HEK293T (cell line): ENCODE results near the gene PPP1R26.
"Not testable (repeated sequence)": the region's sequence is repeated elsewhere in the genome, so short reads cannot be mapped to it uniquely, and the experiment has no call there.

Source experiments
- CTCF ChIA-PET: fragments of 350-600 bp; formaldehyde crosslinking; extraction: SDS; loops from one replicate; lab custom pipeline; 2021; ENCODE audit warnings: antibody characterized with exemption, inconsistent platforms; lab: Yijun Ruan, JAX
- POLR2A ChIA-PET: fragments of 350-600 bp; formaldehyde crosslinking; extraction: SDS; loops from one replicate; lab custom pipeline; 2020; ENCODE audit warnings: antibody characterized with exemption, inconsistent platforms; lab: Yijun Ruan, JAX
- DNase-seq: peaks from one replicate; pipeline ENCODE4 v3.0.0; 2012; ENCODE audit warnings: mixed read lengths; ENCODE audit errors: extremely low spot score
- ARNT ChIP-seq: fragments of 450-650 bp; IDR thresholded peaks from 2 replicates; pipeline ENCODE4 v1.6.1; 2017; ENCODE audit warnings: mild to moderate bottlenecking
- BHLHE40 ChIP-seq: fragments of 450-650 bp; IDR thresholded peaks from 2 replicates; pipeline ENCODE4 v1.6.1; 2016; ENCODE audit warnings: mild to moderate bottlenecking, moderate library complexity, borderline replicate concordance
- CTBP1 ChIP-seq: fragments of 450-650 bp; IDR thresholded peaks from 2 replicates; pipeline ENCODE4 v1.6.1; 2016; ENCODE audit warnings: borderline replicate concordance
- ELF4 ChIP-seq: fragments of 450-650 bp; IDR thresholded peaks from 2 replicates; pipeline ENCODE4 v1.6.1; 2017; ENCODE audit warnings: antibody characterized with exemption
- FOXA1 ChIP-seq: fragments of 450-650 bp; IDR thresholded peaks from 2 replicates; pipeline ENCODE4 v1.6.1; 2016; ENCODE audit warnings: mild to moderate bottlenecking
- FOXK2 ChIP-seq: fragments of 450-650 bp; IDR thresholded peaks from 2 replicates; pipeline ENCODE4 v1.6.1; 2016; ENCODE audit warnings: mild to moderate bottlenecking
- FOXM1 ChIP-seq: fragments of 450-650 bp; IDR thresholded peaks from 2 replicates; pipeline ENCODE4 v1.6.1; 2017; ENCODE audit warnings: mild to moderate bottlenecking, borderline replicate concordance
- HDGF ChIP-seq: fragments of 450-650 bp; IDR thresholded peaks from 2 replicates; pipeline ENCODE4 v1.6.1; 2017; ENCODE audit warnings: antibody characterized with exemption, borderline replicate concordance
- L3MBTL2 ChIP-seq: fragments of 450-650 bp; conservative IDR thresholded peaks from 2 replicates; pipeline ENCODE4 v1.6.1; 2016; ENCODE audit warnings: mild to moderate bottlenecking
- LEF1 ChIP-seq: fragments of 450-650 bp; IDR thresholded peaks from 2 replicates; pipeline ENCODE4 v1.6.1; 2017; ENCODE audit warnings: mild to moderate bottlenecking, borderline replicate concordance
- NFRKB ChIP-seq: fragments of 450-650 bp; IDR thresholded peaks from 2 replicates; pipeline ENCODE4 v1.6.1; 2016; ENCODE audit warnings: mild to moderate bottlenecking, moderate library complexity
- PKNOX1 ChIP-seq: fragments of 450-650 bp; IDR thresholded peaks from 2 replicates; pipeline ENCODE4 v1.6.1; 2016
- SP1 ChIP-seq: fragments of 450-650 bp; IDR thresholded peaks from 2 replicates; pipeline ENCODE4 v1.6.1; 2017
- SUZ12 ChIP-seq: fragments of 450-650 bp; IDR thresholded peaks from 2 replicates; pipeline ENCODE4 v1.6.1; 2016; ENCODE audit warnings: mild to moderate bottlenecking
- TARDBP ChIP-seq: fragments of 450-650 bp; IDR thresholded peaks from 2 replicates; pipeline ENCODE4 v1.6.1; 2016
- ZNF384 ChIP-seq: fragments of 450-650 bp; IDR thresholded peaks from 2 replicates; pipeline ENCODE4 v1.6.1; 2016

The PPP1R26 gene

DNA sequence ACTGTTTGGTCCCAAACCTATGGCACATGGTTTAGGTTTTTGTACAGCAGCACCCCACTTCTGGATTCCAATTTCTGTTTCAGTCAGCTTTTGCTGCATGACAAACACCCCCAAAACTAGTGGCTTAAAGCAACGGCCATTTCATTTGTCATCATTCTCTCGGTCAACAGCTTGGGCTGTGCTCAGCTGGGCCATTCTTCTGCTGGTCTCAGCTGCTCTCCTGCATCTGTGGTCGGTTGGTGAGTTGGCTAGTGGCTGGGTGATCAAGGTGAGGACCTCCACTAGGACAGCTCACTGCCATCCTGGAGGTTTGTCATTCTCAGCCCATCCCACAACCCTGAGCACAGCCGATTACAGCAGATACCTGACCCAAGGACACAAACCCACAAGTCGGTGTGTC is 24.8 kb upstream of the PPP1R26 start:
- TF ChIP-seq FOXM1, result no peak
- no peak for DNase-seq
- POLR2A ChIA-PET, result no interaction called here
- CTCF ChIA-PET, result no interaction called here

DNA sequence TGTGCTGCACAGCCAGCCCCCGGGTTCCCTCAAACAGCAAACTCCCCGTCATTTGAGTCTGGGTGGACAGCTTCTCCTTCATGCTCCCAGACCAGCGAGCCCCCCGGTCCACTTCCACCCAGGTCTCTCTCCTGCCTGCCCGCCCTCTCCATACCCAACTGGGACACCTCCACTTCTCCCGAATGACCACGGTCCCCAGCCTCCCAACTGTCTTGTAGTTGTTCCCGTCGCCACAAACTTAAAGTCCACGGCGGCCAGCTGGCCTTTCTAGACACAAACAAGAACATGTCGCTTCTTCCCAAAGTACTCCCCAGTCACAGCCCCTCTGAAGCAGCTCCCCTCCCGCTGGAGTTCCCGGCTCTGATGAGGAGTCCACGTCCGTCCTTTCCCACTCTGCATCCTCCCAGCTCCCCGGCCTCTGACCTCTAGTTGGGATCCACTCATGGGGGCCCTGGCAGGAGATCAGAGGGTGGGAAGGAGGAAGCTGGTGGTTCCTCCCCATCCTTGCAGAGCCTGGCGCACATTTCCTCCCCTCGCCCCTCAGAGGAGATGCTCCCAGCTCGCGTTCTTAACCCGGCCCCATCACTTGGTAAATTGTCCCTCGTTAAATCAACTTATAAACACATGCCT is 24.1 kb upstream of the PPP1R26 start:
- CTCF ChIA-PET, result no interaction called here
- POLR2A ChIA-PET, result interaction anchor here (0.8 kb wide), 1 partner anchor 16 kb away, joined by 3 read pairs; no protein-coding TSS in a partner anchor
- DNase-seq, result no peak
- TF ChIP-seq CTBP1 (no peak), FOXA1 (no peak)

- CTCF ChIA-PET, result no interaction called here
- no peak for TF ChIP-seq HDGF
- TF ChIP-seq FOXK2, result no peak
- TF ChIP-seq ARNT, result no peak
- no peak for TF ChIP-seq SP1
- no peak for TF ChIP-seq ELF4
- TF ChIP-seq LEF1, result no peak
- no peak for TF ChIP-seq BHLHE40
- TF ChIP-seq L3MBTL2, result no peak
- no peak for TF ChIP-seq FOXA1
- no peak for TF ChIP-seq CTBP1
- TF ChIP-seq TARDBP, result no peak
- TF ChIP-seq SUZ12, result no peak
- no peak for TF ChIP-seq PKNOX1
- no peak for TF ChIP-seq ZNF384
- no peak for TF ChIP-seq NFRKB
- no peak for TF ChIP-seq FOXM1
- no peak for DNase-seq
- POLR2A ChIA-PET, result no interaction called here
These were observed 23.0 kb upstream of the PPP1R26 start for GRCh38 chr9:135456436-135457104.

- POLR2A ChIA-PET, CTCF ChIA-PET, DNase-seq: not testable (repeated sequence)
These were observed 21.1 kb upstream of the PPP1R26 start for GRCh38 chr9:135458478-135458877.

GRCh38 chr9:135461936-135462335 is 17.6 kb upstream of the PPP1R26 start:
- DNase-seq, result no peak
- POLR2A ChIA-PET, result no interaction called here
- no peak for TF ChIP-seq FOXK2
- TF ChIP-seq BHLHE40, result no peak
- no peak for TF ChIP-seq FOXA1
- TF ChIP-seq FOXM1, result no peak
- TF ChIP-seq HDGF, result no peak
- no peak for TF ChIP-seq LEF1
- TF ChIP-seq PKNOX1, result no peak
- no peak for TF ChIP-seq L3MBTL2
- no peak for TF ChIP-seq NFRKB
- TF ChIP-seq SUZ12, result no peak
- no peak for TF ChIP-seq TARDBP
- TF ChIP-seq ELF4, result no peak
- TF ChIP-seq SP1, result no peak
- CTCF ChIA-PET, result no interaction called here

DNA sequence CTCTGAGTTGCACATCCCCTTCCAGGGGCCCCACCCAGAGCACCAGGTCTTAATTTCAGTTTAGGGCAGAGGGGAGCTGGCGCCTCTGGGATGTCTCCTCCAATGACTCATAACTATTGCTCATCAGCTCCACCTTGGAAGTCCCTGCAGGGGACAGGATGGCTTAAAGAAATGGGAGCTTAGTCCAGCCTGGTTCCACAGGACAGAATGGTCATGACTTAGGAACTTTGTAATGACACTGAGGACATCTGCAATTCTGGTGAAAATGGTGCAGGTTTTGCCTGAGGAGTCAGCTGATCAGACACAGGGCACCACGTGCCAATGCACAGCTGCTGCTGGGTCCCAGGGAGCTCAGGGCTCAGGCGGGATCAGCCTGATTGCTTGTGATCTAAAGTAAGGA is 16.4 kb upstream of the PPP1R26 start:
- DNase-seq, result no peak
- CTCF ChIA-PET, result no interaction called here
- TF ChIP-seq FOXM1, result no peak
- TF ChIP-seq TARDBP, result no peak
- no peak for TF ChIP-seq L3MBTL2
- TF ChIP-seq ELF4, result no peak
- TF ChIP-seq LEF1, result no peak
- no peak for TF ChIP-seq FOXA1
- no peak for TF ChIP-seq SUZ12
- no peak for TF ChIP-seq PKNOX1
- no peak for TF ChIP-seq SP1
- TF ChIP-seq FOXK2, result no peak
- TF ChIP-seq ZNF384, result no peak
- TF ChIP-seq HDGF, result no peak
- TF ChIP-seq ARNT, result no peak
- no peak for TF ChIP-seq CTBP1
- TF ChIP-seq NFRKB, result no peak
- no peak for TF ChIP-seq BHLHE40
- POLR2A ChIA-PET, result interaction anchor here (0.8 to 1.5 kb wide), 2 partner anchors 17 to 112 kb away, joined by 3 to 5 read pairs; no protein-coding TSS in a partner anchor
